GM10248 (cell line): ENCODE measurements around the gene PPFIBP1.

ENCODE experiments used
- CTCF ChIA-PET: fragments of 300-600 bp; sonication (Branson Sonifier 250); formaldehyde crosslinking; extraction: SDS; loops from one replicate; lab custom pipeline; 2021; ENCODE audit warnings: antibody characterized with exemption; lab: Yijun Ruan, JAX
- POLR2A ChIA-PET: fragments of 350-650 bp; sonication (Branson Sonifier 250); formaldehyde crosslinking; extraction: SDS; loops from one replicate; lab custom pipeline; 2020; ENCODE audit warnings: antibody characterized with exemption; lab: Yijun Ruan, JAX
- DNase-seq: peaks from one replicate; pipeline ENCODE4 v3.0.0; 2012; ENCODE audit errors: extremely low spot score
- TF ChIP-seq, protein P1 (sequence below): IDR thresholded peaks from 2 replicates; pipeline ENCODE4 v1.5.1; 2012; ENCODE audit warnings: mild to moderate bottlenecking, low read depth; ENCODE audit errors: extremely low read depth, missing control alignments, control extremely low read depth

The PPFIBP1 gene

GRCh38 chr12:27657296-27657695 lies 133.3 kb downstream of the PPFIBP1 start:
- TF ChIP-seq, protein P1, sequence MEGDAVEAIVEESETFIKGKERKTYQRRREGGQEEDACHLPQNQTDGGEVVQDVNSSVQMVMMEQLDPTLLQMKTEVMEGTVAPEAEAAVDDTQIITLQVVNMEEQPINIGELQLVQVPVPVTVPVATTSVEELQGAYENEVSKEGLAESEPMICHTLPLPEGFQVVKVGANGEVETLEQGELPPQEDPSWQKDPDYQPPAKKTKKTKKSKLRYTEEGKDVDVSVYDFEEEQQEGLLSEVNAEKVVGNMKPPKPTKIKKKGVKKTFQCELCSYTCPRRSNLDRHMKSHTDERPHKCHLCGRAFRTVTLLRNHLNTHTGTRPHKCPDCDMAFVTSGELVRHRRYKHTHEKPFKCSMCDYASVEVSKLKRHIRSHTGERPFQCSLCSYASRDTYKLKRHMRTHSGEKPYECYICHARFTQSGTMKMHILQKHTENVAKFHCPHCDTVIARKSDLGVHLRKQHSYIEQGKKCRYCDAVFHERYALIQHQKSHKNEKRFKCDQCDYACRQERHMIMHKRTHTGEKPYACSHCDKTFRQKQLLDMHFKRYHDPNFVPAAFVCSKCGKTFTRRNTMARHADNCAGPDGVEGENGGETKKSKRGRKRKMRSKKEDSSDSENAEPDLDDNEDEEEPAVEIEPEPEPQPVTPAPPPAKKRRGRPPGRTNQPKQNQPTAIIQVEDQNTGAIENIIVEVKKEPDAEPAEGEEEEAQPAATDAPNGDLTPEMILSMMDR, result no peak
- no peak for DNase-seq
- POLR2A ChIA-PET, result no interaction called here
- CTCF ChIA-PET, result no interaction called here

DNA sequence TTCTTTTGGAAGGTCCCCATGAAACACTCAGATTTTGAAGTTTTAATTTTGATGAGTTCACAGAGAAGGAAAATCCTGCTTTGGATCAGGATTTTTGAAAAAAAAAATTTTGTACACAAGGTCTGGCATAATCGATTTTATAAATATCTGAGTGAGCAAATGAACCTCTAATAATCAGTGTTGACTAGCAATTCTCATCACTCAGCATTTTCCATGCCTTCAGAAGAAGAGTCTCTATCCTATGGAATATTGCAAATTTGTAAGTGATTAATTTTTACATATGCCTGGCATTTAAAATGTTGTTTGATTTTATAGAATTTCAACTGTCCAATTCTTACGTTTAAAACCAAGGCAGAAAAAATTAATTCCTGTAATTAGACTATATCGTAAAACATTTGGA lies 141.7 kb downstream of the PPFIBP1 start:
- TF ChIP-seq, protein P1, result no peak
- POLR2A ChIA-PET, result no interaction called here
- DNase-seq, result no peak
- CTCF ChIA-PET, result no interaction called here

DNA sequence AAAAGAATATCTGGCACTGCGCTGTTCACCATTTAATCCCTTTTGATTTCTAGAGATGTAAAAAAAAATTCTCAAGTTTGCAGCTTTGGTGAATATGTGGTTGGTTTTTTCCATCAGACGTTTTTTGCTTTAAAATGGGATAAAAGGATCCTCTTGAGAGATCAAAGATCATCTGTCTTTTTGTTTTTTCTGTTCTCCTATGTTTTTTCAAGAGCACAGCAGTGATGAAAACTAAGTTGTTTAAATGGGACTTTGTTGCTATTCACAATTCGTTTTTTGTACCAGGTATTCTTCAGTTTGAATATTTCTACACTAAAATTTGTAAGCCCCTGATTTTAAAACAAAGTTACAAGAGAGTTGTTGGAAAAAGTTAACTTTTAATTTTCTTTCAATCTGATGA lies 142.5 kb downstream of the PPFIBP1 start:
- POLR2A ChIA-PET, result no interaction called here
- TF ChIP-seq, protein P1, result no peak
- CTCF ChIA-PET, result interaction anchor here (0.7 to 2.0 kb wide), 2 partner anchors 38 to 60 kb away, joined by 3 to 5 read pairs; no protein-coding TSS in a partner anchor
- no peak for DNase-seq

DNA sequence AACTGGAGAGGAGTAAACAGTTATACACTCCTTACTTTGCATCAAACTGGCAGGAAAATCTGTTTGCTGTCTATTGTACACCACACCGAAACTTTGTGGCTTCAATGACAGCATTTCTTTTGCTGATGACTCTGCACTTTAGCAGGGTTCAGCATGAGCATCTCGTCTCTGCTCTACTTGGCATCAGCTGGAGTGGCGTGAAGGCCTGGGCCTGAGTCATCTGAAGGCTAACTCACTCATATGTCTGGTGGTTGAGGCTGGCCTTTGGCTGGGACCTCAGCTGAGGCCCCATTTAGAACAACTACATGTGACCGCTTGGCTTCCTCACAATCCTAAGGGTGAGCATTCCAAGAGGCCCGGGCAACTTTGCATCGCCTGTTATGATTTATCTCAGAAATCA lies 143.5 kb downstream of the PPFIBP1 start:
- no peak for DNase-seq
- TF ChIP-seq, protein P1, result no peak
- CTCF ChIA-PET, result interaction anchor here (1.3 to 2.0 kb wide), 3 partner anchors 15 to 37 kb away, joined by 3 to 5 read pairs (median 5); no protein-coding TSS in a partner anchor
- POLR2A ChIA-PET, result no interaction called here

DNA sequence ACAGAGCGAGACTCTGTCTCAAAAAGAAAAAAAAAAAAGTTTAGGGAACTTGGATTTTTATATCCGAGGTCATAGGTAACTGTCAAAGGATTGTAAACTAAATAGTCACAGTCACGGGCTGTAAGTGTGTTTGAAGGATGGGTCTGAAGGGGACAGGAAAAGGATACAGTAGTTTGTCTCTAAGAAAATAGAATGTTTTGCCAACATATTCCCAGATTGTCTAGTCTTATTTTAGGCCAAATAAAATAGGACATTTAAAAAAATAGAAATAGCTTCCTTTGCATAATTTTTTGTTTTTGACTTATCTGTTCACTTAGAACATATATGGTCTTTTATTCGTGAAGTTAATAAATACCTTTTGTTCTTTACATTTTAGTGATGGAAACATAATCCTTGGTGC lies 148.0 kb downstream of the PPFIBP1 start:
- ChIA-PET POLR2A (no interaction called here), CTCF (interaction anchor here (1.4 to 1.6 kb wide), 2 partner anchors 10 to 13 kb away, joined by 4 read pairs; no protein-coding TSS in a partner anchor)
- no peak for DNase-seq
- TF ChIP-seq, protein P1, result no peak

DNA sequence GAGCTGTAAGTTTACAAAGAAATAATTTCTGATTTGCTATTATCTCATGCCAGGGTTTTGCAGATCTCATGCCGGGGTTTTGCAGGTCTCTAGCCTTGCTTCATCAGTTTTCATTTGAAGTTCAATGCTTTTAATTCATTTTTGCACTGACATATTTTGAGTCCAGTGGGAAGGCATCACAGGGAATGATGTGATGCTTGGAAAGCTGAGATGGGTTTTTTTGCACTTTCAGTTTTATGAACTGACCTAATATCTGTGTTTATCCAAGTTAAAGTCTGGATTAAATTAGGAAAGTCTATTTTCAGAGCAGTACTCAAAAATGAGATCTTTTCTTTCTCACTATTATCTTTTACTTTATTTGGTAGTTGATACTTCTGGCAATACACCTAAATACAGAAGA lies 148.6 kb downstream of the PPFIBP1 start:
- CTCF ChIA-PET, result interaction anchor here (1.4 to 1.6 kb wide), 2 partner anchors 11 to 13 kb away, joined by 4 read pairs; no protein-coding TSS in a partner anchor
- DNase-seq, result no peak
- POLR2A ChIA-PET, result no interaction called here
- TF ChIP-seq, protein P1, result no peak
